ENCODE measurements around the gene HSF2.
"Not testable (repeated sequence)": the region's sequence is repeated elsewhere in the genome, so short reads cannot be mapped to it uniquely, and the experiment has no call there.

The HSF2 gene

GRCh38 chr6:122454673-122455072 lies 55.2 kb downstream of the HSF2 start:
- no peak for DNase-seq (ENCODE audit: low spot score)

DNA sequence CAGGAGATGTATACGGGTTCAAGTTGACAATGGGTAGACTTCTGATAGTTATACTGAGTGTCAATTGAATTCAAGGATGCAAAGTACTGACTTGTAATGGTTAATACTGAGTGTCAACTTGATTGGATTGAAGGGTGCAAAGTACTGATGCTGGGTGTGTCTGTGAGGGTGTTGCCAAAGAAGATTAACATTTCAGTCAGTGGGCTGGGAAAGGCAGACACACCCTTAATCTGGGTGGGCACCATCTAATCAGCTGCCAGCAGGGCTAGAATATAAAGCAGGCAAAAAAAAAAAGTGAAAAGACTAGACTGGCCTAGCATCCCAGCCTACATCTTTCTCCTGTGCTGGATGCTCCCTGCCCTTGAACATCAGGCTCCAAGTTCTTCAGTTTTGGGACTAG lies 55.7 kb downstream of the HSF2 start:
- DNase-seq (ENCODE audit: low spot score), result not testable (repeated sequence)

GRCh38 chr6:122458087-122458486 lies 58.6 kb downstream of the HSF2 start:
- no peak for DNase-seq (ENCODE audit: low spot score)

- DNase-seq (ENCODE audit: low spot score), result no peak
Measured at GRCh38 chr6:122459240-122459639, 59.8 kb downstream of the HSF2 start.

GRCh38 chr6:122459865-122460416 lies 60.5 kb downstream of the HSF2 start:
- not testable (repeated sequence) for DNase-seq (ENCODE audit: low spot score)

DNA sequence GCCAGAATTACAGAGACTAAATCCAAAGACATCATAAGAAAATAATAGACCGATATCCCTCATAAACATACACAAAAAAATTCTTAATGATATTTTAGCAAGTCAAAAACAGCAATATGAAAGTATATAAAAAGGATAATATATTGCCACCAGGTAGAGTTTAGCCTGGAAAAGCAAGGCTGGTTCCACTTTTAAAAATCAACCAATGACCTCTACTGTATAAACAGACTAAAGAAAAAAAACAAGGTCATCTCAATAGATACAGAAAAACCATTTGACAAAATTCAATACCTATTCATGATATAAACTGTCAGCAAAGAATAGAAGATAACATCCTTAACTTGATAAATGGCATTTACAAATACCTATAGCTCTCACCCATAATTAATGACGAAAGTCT lies 62.4 kb downstream of the HSF2 start:
- DNase-seq (ENCODE audit: low spot score), result no peak

DNA sequence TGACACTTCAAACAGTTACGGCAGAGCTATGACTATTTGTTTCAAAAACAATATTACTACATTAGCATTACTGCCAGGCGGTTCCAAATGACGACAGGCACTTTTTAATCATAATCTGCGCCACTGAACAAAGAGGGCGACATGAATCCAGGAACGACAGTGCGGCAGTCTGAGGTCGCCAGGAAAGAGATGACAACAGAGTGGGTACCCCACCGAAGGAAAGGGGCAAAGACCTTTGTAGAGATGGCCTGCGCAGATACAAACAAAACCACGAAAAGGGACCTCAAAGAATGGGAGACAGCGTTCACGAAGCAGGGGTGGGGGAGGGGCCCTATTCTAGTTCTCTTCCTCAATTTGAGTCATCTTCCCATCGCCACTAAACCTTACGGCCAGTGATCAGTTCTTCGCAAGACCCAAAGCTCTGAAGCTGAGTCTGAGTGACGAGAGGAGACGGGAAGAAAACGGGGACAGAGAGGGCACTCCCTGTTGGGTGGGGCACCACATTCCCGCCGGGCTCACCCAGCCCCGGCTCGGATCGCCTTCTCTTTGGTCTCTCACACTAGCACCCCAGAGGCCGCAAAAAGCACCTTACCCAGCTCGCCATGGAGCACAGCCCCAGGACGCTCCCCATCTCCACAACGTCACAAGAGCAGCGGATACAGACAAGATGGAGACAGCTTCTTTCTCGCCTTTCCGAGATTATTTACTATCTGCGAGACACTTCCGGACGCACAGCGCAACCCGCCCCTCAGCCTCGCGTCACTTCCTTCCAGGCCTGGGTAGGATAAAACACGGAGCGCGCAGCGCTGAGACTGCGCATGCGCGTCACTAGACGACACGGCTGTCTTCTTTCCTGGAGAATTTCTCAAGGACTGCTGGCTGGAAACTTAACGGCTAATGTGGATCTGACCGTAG lies 71.9 kb downstream of the HSF2 start, which contains the start of gene SERINC1:
TSS of gene SERINC1 (minus strand) at position 701 of the 915 bp plus-strand sequence. CDS start at position 631, 70 bp downstream.
- DNase-seq (ENCODE audit: low spot score), result peak; percentile 98

DNA sequence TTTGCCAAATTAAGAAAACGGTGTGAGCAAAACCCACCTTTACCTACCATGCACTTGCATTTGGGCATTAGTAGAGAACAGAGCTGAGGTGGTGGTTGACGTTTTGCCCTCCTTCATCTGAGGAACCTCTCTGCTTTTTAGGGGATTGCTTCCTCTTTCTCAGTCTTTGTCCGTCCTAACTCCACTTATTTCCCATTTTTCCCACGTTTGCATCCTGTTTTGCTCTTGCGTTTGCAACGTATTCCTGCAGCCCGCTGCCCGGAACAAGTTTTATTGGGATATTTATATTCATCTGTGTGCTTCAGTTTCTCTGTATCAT lies 72.5 kb downstream of the HSF2 start:
- DNase-seq (ENCODE audit: low spot score), result no peak

DNA sequence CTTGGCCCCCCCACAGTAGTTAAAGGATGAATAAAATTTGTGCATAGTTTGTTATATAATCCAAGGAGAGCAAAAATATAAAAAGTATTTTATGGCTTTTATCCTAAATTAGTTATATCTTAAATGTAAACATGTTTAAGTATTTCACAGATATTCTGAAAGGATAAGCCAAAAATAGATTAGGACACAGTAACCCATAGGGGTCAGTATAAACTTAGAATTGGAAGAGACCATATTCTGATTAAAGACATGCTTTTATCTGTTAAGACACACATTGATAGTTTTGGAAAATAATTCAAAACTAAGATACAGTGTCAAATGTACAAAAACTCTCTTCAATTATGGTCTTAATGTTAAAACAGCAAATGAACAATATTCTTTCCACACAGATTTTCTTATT lies 76.7 kb downstream of the HSF2 start:
- DNase-seq (ENCODE audit: low spot score), result peak; percentile 22

- no peak for DNase-seq (ENCODE audit: low spot score)
Measured at GRCh38 chr6:122482750-122483080, 83.3 kb downstream of the HSF2 start.
